SH-SY5Y (cell line): ENCODE data around the gene NPTXR.

Experiments used
- GATA2 ChIP-seq: IDR thresholded peaks from 2 replicates; pipeline ENCODE4 v1.6.1; 2011; ENCODE audit warnings: mild to moderate bottlenecking, low read depth, low read length
- GATA3 ChIP-seq: IDR thresholded peaks from 2 replicates; pipeline ENCODE4 v1.6.1; 2011; ENCODE audit warnings: low read depth, mild to moderate bottlenecking, low read length, moderate library complexity

DNA sequence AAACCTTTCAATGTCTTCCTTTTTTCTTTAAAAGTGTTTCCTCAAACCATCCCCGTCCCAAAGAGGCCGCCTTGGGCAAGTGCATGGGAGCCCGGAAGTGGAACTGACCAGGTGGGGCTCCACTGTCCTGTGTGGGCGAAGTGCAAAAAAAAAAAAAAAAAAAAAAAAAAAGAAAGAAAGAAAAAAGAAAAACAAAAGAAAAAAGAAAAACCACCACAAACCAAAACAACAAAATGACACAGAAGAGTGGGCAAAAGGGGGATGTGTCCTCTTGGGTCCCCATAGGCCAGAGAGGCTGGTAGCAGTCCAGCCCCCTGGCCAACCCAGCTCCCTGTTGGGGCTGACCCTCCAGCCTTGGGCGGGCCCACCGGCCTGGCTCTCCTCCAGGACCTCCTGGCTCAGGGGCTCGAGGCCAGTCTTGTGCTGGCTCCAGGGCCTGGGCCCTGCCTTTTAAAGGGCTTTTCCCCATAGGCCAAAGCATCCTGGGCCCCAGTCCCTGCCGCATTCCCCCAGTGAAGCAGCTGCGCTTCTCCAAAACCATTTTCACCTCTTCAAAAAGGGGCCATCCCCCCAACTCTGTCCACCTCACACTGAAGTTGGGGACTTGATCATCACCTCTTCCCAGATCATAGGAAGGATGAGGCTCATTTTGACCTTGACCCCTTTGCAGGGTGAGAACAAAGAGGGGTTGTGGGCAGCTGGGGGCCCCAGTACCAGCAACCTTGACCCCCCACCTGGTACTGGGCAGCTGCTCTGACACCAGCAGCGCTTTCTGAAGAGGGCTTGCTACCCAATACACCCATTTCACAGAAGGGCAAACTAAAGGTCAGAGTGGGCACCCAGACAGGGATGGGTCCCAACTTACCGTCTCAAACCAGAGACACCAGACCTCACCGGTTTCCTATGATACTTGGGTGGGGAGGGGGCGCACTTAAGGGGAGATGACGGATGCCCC, 18.8 kb upstream of the NPTXR start:
- TF ChIP-seq GATA2 = no peak
- no peak for TF ChIP-seq GATA3
